Measurements from ENCODE around the gene FYB2.

FYB2 gene

GRCh38 chr1:56843544-56843943 is 24.3 kb upstream of the FYB2 start:
- Mint-ChIP-seq H3K4me1 (no peaks in the 10 kb centered on the region), H3K27me3 (peaks cover 1% of the 10 kb centered on the region), H3K4me3 (no peak overlapping the region), H3K27ac (no peak overlapping the region), H3K36me3 (no peaks in the 10 kb centered on the region), H3K9me3 (no peaks in the 10 kb centered on the region)

- Mint-ChIP-seq H3K36me3 (no peaks in the 10 kb centered on the region), H3K27me3 (peaks cover 1% of the 10 kb centered on the region), H3K4me3 (no peak overlapping the region), H3K27ac (no peak overlapping the region), H3K4me1 (no peaks in the 10 kb centered on the region), H3K9me3 (no peaks in the 10 kb centered on the region)
These were observed 19.6 kb upstream of the FYB2 start for GRCh38 chr1:56838759-56839158.

- H3K27me3 Mint-ChIP-seq, result no peaks in the 10 kb centered on the region
- no peaks in the 10 kb centered on the region for H3K9me3 Mint-ChIP-seq
- H3K27ac Mint-ChIP-seq, result no peak overlapping the region
- no peak overlapping the region for H3K4me3 Mint-ChIP-seq
- peaks cover under 1% of the 10 kb centered on the region for H3K4me1 Mint-ChIP-seq
- no peaks in the 10 kb centered on the region for H3K36me3 Mint-ChIP-seq
These were observed 18.2 kb upstream of the FYB2 start for GRCh38 chr1:56837244-56837939.

GRCh38 chr1:56836359-56836758 is 17.2 kb upstream of the FYB2 start:
- H3K4me3 Mint-ChIP-seq, result no peak overlapping the region
- H3K27me3 Mint-ChIP-seq, result peaks cover 2% of the 10 kb centered on the region
- H3K4me1 Mint-ChIP-seq, result peaks cover 8% of the 10 kb centered on the region
- H3K36me3 Mint-ChIP-seq, result no peaks in the 10 kb centered on the region
- no peak overlapping the region for H3K27ac Mint-ChIP-seq
- H3K9me3 Mint-ChIP-seq, result no peaks in the 10 kb centered on the region

GRCh38 chr1:56835657-56836056 is 16.5 kb upstream of the FYB2 start:
- Mint-ChIP-seq H3K4me3 (no peak overlapping the region), H3K36me3 (no peaks in the 10 kb centered on the region), H3K27me3 (peaks cover 4% of the 10 kb centered on the region), H3K9me3 (no peaks in the 10 kb centered on the region), H3K4me1 (peaks cover 8% of the 10 kb centered on the region), H3K27ac (no peak overlapping the region)

DNA sequence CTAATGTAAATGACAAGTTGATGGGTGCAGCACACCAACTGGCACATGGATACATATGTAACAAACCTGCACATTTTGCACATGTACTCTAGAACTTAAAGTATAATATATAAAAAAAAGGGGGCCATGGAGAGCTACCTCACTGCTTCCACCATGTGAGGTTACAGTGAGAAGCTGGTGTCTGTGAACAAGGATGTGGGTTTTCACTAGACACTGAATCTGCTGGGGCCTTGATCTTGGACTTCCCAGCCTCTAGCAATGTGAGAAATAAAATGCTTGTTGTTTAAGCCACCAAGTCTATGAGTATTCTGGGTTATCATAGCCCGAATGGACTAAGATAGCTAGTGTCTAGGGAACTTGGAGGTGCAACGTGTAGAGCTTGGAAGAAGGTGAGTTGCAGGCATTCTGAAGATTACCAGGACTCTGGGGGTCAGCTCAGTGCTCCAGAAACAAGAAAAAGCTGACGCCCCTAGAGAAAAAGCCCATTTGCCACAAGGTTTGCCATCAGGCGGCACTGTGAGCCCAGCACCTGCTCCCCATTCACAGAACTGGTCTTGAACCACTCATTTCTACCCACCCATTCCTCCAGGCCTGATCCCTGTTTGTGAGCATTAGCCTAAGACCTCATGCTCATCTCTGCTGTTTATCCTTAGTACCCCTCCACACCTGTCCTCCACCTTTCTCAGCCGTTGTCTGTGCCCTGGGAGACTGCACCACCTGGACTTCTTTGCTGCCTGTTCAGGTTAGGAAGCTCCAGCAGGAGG is 15.1 kb upstream of the FYB2 start:
- no peaks in the 10 kb centered on the region for H3K9me3 Mint-ChIP-seq

GRCh38 chr1:56833088-56833487 is 13.9 kb upstream of the FYB2 start:
- Mint-ChIP-seq H3K4me1 (peaks cover 8% of the 10 kb centered on the region), H3K4me3 (no peak overlapping the region), H3K27ac (no peak overlapping the region), H3K9me3 (no peaks in the 10 kb centered on the region), H3K36me3 (no peaks in the 10 kb centered on the region), H3K27me3 (peaks cover 7% of the 10 kb centered on the region)

More for the DNA sequence above, 15.1 kb upstream of the FYB2 start:
- H3K4me3 Mint-ChIP-seq, result no peak overlapping the region
- H3K4me1 Mint-ChIP-seq, result peaks cover 8% of the 10 kb centered on the region
- no peaks in the 10 kb centered on the region for H3K36me3 Mint-ChIP-seq
- H3K27me3 Mint-ChIP-seq, result peaks cover 7% of the 10 kb centered on the region
- no peak overlapping the region for H3K27ac Mint-ChIP-seq

DNA sequence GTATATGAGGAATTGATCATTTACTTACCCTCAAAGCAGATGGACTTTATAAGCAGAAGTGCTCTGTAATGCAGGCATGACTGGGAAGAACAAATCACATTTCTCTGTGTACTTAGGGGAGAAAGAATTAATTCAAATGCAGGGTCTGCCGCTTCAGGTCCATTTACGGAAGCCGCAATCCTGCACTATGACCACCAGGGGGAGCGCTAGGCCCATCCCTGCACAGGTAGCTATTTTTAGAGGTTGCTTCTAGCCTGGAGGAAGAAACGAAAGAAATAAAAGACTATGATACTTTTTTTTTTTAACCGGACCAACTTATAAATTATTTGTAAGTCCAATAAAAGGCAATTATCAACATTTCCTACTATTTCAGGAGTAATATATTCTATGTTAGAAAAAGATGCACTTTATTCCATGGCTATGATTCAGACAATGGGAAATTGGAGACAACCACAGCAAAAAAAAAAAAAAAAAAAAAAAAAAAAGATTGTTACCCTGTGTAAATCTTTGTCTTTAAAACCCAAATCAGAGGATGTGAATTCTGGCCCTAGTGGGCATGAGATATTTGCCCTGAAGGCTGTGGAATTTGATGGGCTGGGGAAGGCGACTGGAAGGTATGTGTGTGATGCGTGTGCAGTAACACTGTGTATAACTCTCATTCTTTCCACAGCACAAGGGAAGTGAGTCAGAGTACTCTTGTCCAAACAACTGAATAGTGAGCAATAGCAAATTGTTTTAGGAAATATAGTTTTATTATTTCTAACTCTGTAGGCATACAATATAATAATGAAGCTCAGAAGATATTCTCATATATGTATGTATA is 12.9 kb upstream of the FYB2 start:
- Mint-ChIP-seq H3K4me3 (no peak overlapping the region), H3K9me3 (no peaks in the 10 kb centered on the region), H3K27me3 (peaks cover 7% of the 10 kb centered on the region), H3K27ac (no peak overlapping the region), H3K36me3 (no peaks in the 10 kb centered on the region), H3K4me1 (peaks cover 8% of the 10 kb centered on the region)

DNA sequence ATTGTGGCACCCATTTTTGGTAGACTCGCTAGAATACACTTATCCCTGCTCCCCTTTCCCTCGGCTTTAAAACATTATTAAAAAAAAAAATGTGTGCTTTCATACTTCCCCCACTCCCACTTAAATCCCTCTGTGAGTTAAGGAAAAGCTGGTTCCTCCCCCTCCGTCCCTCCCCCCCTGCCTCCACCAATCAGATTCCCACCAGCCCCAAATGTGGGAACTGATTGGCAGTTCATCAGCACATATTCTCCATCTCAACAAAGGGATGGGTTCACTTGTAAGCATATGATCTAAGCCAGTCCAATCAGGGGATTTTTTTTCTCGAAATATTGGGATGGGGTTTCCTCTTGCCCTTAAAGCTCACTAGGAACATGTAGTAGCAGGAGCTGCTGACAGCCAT is 10.8 kb upstream of the FYB2 start:
- no peak overlapping the region for H3K4me3 Mint-ChIP-seq
- H3K9me3 Mint-ChIP-seq, result no peaks in the 10 kb centered on the region
- peaks cover 8% of the 10 kb centered on the region for H3K4me1 Mint-ChIP-seq
- no peaks in the 10 kb centered on the region for H3K36me3 Mint-ChIP-seq
- H3K27me3 Mint-ChIP-seq, result peaks cover 8% of the 10 kb centered on the region
- H3K27ac Mint-ChIP-seq, result no peak overlapping the region

DNA sequence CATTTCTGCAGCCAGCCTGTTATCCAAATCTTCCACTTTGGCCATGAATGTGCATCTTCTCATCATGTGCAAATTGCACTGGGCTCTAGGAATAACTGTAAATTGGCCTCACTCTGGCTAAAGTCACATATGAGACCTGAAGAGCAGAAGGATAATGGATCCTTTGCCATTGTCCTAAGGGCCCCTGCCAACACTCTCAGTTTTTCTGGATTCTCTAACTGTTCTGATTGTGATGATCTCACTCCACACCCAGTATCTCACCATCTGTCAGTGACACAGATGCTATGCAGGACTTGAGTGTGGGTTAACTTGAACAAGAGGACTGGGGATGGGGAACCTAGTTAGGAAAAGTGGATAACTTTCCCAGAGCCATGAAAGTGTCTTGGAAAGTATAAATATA is 8.5 kb upstream of the FYB2 start:
- peaks cover 8% of the 10 kb centered on the region for H3K27me3 Mint-ChIP-seq
- no peaks in the 10 kb centered on the region for H3K36me3 Mint-ChIP-seq
- H3K4me1 Mint-ChIP-seq, result peaks cover 8% of the 10 kb centered on the region
- H3K4me3 Mint-ChIP-seq, result no peak overlapping the region
- no peak overlapping the region for H3K27ac Mint-ChIP-seq
- H3K9me3 Mint-ChIP-seq, result no peaks in the 10 kb centered on the region

GRCh38 chr1:56825436-56825835 is 6.2 kb upstream of the FYB2 start:
- no peaks in the 10 kb centered on the region for H3K9me3 Mint-ChIP-seq
- H3K4me3 Mint-ChIP-seq, result no peak overlapping the region
- no peak overlapping the region for H3K27ac Mint-ChIP-seq
- no peaks in the 10 kb centered on the region for H3K36me3 Mint-ChIP-seq
- H3K27me3 Mint-ChIP-seq, result peaks cover 5% of the 10 kb centered on the region
- no peaks in the 10 kb centered on the region for H3K4me1 Mint-ChIP-seq

DNA sequence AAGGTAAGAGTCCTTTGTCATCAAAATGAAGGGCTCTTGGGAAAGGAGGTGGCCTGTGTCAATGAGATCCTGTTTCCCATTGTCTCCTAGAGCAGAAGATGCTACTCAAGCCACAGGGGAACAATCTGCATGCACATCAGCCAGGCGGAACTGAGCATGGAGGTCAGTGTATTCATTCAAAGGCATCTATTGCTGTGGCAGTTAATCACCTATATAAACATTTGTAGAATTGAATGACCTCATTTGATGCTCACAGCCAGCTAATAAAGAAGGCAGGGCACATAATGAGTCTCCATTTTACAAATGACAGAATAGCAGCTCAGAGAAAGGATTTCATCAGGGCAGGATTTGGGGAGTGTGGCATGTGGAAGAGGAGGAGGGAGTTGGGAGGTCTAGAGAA is 5.7 kb upstream of the FYB2 start:
- no peaks in the 10 kb centered on the region for H3K4me1 Mint-ChIP-seq
- H3K27ac Mint-ChIP-seq, result no peak overlapping the region
- no peaks in the 10 kb centered on the region for H3K9me3 Mint-ChIP-seq
- H3K27me3 Mint-ChIP-seq, result peaks cover 4% of the 10 kb centered on the region
- no peaks in the 10 kb centered on the region for H3K36me3 Mint-ChIP-seq
- no peak overlapping the region for H3K4me3 Mint-ChIP-seq

GRCh38 chr1:56824271-56824670 is 5.1 kb upstream of the FYB2 start:
- H3K4me3 Mint-ChIP-seq, result no peak overlapping the region
- no peaks in the 10 kb centered on the region for H3K9me3 Mint-ChIP-seq
- H3K4me1 Mint-ChIP-seq, result no peaks in the 10 kb centered on the region
- H3K36me3 Mint-ChIP-seq, result no peaks in the 10 kb centered on the region
- no peak overlapping the region for H3K27ac Mint-ChIP-seq
- H3K27me3 Mint-ChIP-seq, result peaks cover 1% of the 10 kb centered on the region

DNA sequence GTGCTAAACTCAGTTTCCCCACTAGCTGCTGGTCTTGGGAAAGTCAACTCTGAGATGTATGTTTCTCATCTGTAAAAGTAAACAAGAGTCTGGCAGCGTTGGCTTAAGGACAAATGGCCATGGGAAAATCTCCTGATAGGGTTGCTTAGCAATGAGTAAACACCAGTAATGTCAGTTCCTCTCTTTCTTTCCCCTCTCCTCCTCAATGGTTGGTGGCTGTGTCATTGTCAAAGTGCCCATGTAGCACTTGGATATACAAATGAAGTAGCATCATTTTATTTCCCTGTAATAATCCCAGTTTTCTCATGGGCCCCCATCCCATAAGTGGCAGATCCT is 2.2 kb upstream of the FYB2 start:
- Mint-ChIP-seq H3K4me3 (no peak overlapping the region), H3K27ac (no peak overlapping the region), H3K27me3 (peaks cover 5% of the 10 kb centered on the region), H3K9me3 (no peaks in the 10 kb centered on the region), H3K36me3 (no peaks in the 10 kb centered on the region), H3K4me1 (no peaks in the 10 kb centered on the region)

- Mint-ChIP-seq H3K4me1 (no peaks in the 10 kb centered on the region), H3K9me3 (no peaks in the 10 kb centered on the region), H3K27me3 (peaks cover 7% of the 10 kb centered on the region), H3K4me3 (no peak overlapping the region), H3K27ac (no peak overlapping the region), H3K36me3 (no peaks in the 10 kb centered on the region)
These were observed 1.7 kb upstream of the FYB2 start for GRCh38 chr1:56820755-56821461.

Data from activated naive CD4-positive, alpha-beta T cell treated with anti-CD3 and anti-CD28 coated beads, Interleukin-2, amount 50 U/mL, for 24 hours (primary cell).